Measurements from ENCODE around the gene ARL15. TPM values are rescaled to one million over a fixed set of nuclear protein-coding genes. Genes with fewer than 3 reads are reported as not detected.

The ARL15 gene
- total and polyA plus RNA-seq, 2 of the 8 experiments (the other 6 are each of a cell fraction or from before 2014, with no cell fraction given), result 9.9 to 21.2 TPM

DNA sequence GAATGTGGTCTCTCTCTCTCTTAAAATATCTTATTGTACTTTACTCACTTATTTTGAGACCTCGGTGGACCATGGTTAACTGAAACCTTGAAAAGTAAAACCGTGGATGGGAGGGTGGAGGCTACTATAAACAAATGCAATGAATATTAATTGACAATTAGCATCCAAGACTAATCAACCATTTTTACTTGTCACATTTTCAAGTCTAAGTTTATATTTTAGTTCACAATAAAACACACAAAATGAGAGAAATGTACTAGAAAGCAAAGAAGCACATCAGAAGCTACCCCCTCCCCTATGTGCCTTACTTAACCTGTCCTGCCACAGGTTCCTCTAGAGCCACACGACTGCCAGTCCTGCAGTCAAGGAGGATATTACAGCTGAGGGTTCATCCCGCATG is 4.6 kb downstream of the ARL15 start:
- peaks cover 0 to 9% of the 10 kb centered on the region in 2 experiments for H4K20me1 ChIP-seq (replicated peaks in 1 of 2; ENCODE audit: control insufficient read depth in 1 of 2, insufficient read depth in 2 of 2, low read length in 2 of 2)
- POLR2A ChIA-PET (ENCODE audit: partially characterized antibody), result interaction anchor here (0.6 kb wide), 2 partner anchors 13 to 48 kb away, joined by 3 to 4 read pairs; no protein-coding TSS in a partner anchor
- CTCF ChIA-PET (ENCODE audit: partially characterized antibody), result interaction anchor here (0.8 to 0.9 kb wide), 2 partner anchors 11 to 112 kb away, joined by 3 read pairs; no protein-coding TSS in a partner anchor

More for the DNA sequence above, 4.6 kb downstream of the ARL15 start:
- Histone ChIP-seq H3K4me3 (ENCODE audit: extremely low read depth in 1 of 4, insufficient read depth in 2 of 4, low read depth in 3 of 4, low read length in 4 of 4) (no peak overlapping the region), H2BK12ac (ENCODE audit: low read depth, low read length) (no peak overlapping the region), H3K79me1 (ENCODE audit: low read depth, low read length) (peaks cover 4% of the 10 kb centered on the region; the same call in 1 of the 2 replicates), H2BK120ac (replicated peaks; ENCODE audit: low read depth, low read length) (no peak overlapping the region), H3K9me3 (ENCODE audit: insufficient read depth in 2 of 2, low read depth in 1 of 2, low read length in 1 of 2) (no peaks in the 10 kb centered on the region), H4K8ac (ENCODE audit: extremely low read depth, insufficient read depth, low read length) (no peak overlapping the region), H4K91ac (replicated peaks; ENCODE audit: insufficient read length, low read length) (no peak overlapping the region), H3K36me3 (ENCODE audit: control insufficient read depth in 2 of 4, insufficient read depth in 4 of 4, low read length in 3 of 4) (no peaks in the 10 kb centered on the region), H3K14ac (ENCODE audit: insufficient read length) (no peak overlapping the region), H2AFZ (ENCODE audit: low read length) (no peak overlapping the region), H3K4me2 (ENCODE audit: insufficient read depth in 1 of 2, low read depth in 2 of 2, low read length in 2 of 2) (no peak overlapping the region), H3K23ac (ENCODE audit: insufficient read length) (no peak overlapping the region), H3K9ac (replicated peaks in 1 of 4; ENCODE audit: extremely low read depth in 1 of 4, low read depth in 3 of 4, low read length in 3 of 4) (no peak overlapping the region), H2BK15ac (ENCODE audit: low read length) (no peak overlapping the region), H3K18ac (ENCODE audit: extremely low read depth, low read length) (no peak overlapping the region), H2BK5ac (ENCODE audit: low read depth, low read length) (no peak overlapping the region), H3K79me2 (ENCODE audit: control insufficient read depth in 1 of 2, insufficient read depth in 2 of 2, low read length in 2 of 2) (peaks cover 4 to 74% of the 10 kb centered on the region in 2 experiments; a peak in 3 of 4 replicates), H3K23me2 (ENCODE audit: low read depth, low read length) (peaks cover 9% of the 10 kb centered on the region), H2AK5ac (ENCODE audit: low read depth, low read length) (no peak overlapping the region), H3K27me3 (replicated peaks in 1 of 4; ENCODE audit: control insufficient read depth in 3 of 4, extremely low read depth in 1 of 4, insufficient read depth in 3 of 4, low read length in 3 of 4) (no peaks in the 10 kb centered on the region), H3K4me1 (replicated peaks in 1 of 4; ENCODE audit: control insufficient read depth in 3 of 4, insufficient read depth in 4 of 4, low read length in 3 of 4) (peaks cover 0 to 16% (median 8%) of the 10 kb centered on the region in 4 experiments; a peak in 4 of 7 replicates), H2BK20ac (ENCODE audit: low read length) (no peak overlapping the region), H4K5ac (ENCODE audit: insufficient read length, low read depth, low read length) (no peak overlapping the region), H3K4ac (replicated peaks; ENCODE audit: insufficient read length, low read depth, low read length) (no peak overlapping the region), H3K27ac (ENCODE audit: low read depth, low read length) (no peak overlapping the region), H3K56ac (replicated peaks; ENCODE audit: insufficient read length, low read depth, low read length) (no peak overlapping the region)
- TF ChIP-seq JUND (IDR thresholded peaks at IDR 0.05; ENCODE audit: low read length) (no peak), EP300 (IDR thresholded peaks at IDR 0.05; ENCODE audit: borderline replicate concordance in 1 of 2, low read depth in 2 of 2, low read length in 2 of 2) (no peak), CTBP2 (IDR thresholded peaks at IDR 0.05; ENCODE audit: borderline replicate concordance, insufficient read depth, insufficient read length, low read length) (no peak), POU5F1 (IDR thresholded peaks at IDR 0.05; ENCODE audit: low read depth, low read length) (no peak)
- TF ChIP-seq, protein P1, sequence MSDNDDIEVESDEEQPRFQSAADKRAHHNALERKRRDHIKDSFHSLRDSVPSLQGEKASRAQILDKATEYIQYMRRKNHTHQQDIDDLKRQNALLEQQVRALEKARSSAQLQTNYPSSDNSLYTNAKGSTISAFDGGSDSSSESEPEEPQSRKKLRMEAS (IDR thresholded peaks at IDR 0.05), result no peak
- TF ChIP-seq, protein P2, sequence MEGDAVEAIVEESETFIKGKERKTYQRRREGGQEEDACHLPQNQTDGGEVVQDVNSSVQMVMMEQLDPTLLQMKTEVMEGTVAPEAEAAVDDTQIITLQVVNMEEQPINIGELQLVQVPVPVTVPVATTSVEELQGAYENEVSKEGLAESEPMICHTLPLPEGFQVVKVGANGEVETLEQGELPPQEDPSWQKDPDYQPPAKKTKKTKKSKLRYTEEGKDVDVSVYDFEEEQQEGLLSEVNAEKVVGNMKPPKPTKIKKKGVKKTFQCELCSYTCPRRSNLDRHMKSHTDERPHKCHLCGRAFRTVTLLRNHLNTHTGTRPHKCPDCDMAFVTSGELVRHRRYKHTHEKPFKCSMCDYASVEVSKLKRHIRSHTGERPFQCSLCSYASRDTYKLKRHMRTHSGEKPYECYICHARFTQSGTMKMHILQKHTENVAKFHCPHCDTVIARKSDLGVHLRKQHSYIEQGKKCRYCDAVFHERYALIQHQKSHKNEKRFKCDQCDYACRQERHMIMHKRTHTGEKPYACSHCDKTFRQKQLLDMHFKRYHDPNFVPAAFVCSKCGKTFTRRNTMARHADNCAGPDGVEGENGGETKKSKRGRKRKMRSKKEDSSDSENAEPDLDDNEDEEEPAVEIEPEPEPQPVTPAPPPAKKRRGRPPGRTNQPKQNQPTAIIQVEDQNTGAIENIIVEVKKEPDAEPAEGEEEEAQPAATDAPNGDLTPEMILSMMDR (IDR thresholded peaks at IDR 0.05; ENCODE audit: control extremely low read depth in 1 of 3, insufficient read depth in 1 of 3, low read depth in 1 of 3, low read length in 3 of 3), result no peak
- DNase-seq (ENCODE audit: low read depth in 1 of 2, low spot score in 2 of 2) (no peak), FAIRE-seq (no peak)
- WGBS, 2 experiments (ENCODE audit: extremely low coverage in 1 of 2, insufficient coverage in 1 of 2, insufficient read length in 1 of 2, insufficient replicate concordance in 2 of 2, low coverage in 1 of 2, low lambda C conversion rate in 2 of 2, missing lambda C conversion rate in 1 of 2), result 79% methylated on average over 4 of the region's 4 CpGs; no CpG with 5 or more reads in 1 of the 2 experiments

All from H1 (cell line).